H1 (cell line): ENCODE measurements around the gene ABCB11. TPM values are rescaled to one million over a fixed set of nuclear protein-coding genes. Genes with fewer than 3 reads are reported as not detected.

Experiments used
- CTCF ChIA-PET: fragments of 300-600 bp; sonication (Branson Sonifier 250); formaldehyde crosslinking; loops from one replicate; lab custom pipeline; 2021; ENCODE audit not compliant: partially characterized antibody; lab: Charles Lee
- POLR2A ChIA-PET: fragments of 300-600 bp; sonication (Branson Sonifier 250); formaldehyde crosslinking; loops from one replicate; lab custom pipeline; 2021; ENCODE audit warnings: inconsistent platforms; ENCODE audit not compliant: partially characterized antibody; lab: Charles Lee
- DNase-seq, 2 experiments: peaks; one replicate each; pipeline versions ENCODE4 v3.0.0 to v3.0.0-alpha.2; 2010 to 2022; ENCODE audit warnings: low spot score in 2 of 2, low read depth in 1 of 2, mixed read lengths in 1 of 2
- FAIRE-seq: peaks from 2 replicates; lab custom pipeline; 2011; peaks lifted over from hg19 to GRCh38; lab: Jason Lieb, UNC
- H2AFZ ChIP-seq: 2 replicates; pipeline ENCODE4 v1.8.1; 2012; ENCODE audit warnings: low read length, inconsistent platforms
- H2AK5ac ChIP-seq: 2 replicates; pipeline ENCODE4 v1.6.1; 2013; ENCODE audit warnings: low read depth, low read length
- H2BK120ac ChIP-seq: replicated peaks from 2 replicates; pipeline ENCODE3; 2013; ENCODE audit warnings: low read depth, low read length, inconsistent platforms
- H2BK12ac ChIP-seq: 2 replicates; pipeline ENCODE4 v1.6.1; 2013; ENCODE audit warnings: low read depth, low read length
- H2BK15ac ChIP-seq: 2 replicates; pipeline ENCODE4 v1.6.1; 2013; ENCODE audit warnings: low read length
- H2BK20ac ChIP-seq: 2 replicates; pipeline ENCODE4 v1.6.1; 2013; ENCODE audit warnings: low read length
- H2BK5ac ChIP-seq: 2 replicates; pipeline ENCODE4 v1.6.1; 2013; ENCODE audit warnings: low read depth, low read length
- H3K14ac ChIP-seq: 2 replicates; pipeline ENCODE4 v1.6.1; 2013; ENCODE audit warnings: inconsistent platforms; ENCODE audit not compliant: insufficient read length
- H3K18ac ChIP-seq: 2 replicates; pipeline ENCODE4 v1.6.1; 2013; ENCODE audit warnings: low read length; ENCODE audit errors: extremely low read depth
- H3K23ac ChIP-seq: 2 replicates; pipeline ENCODE4 v1.6.1; 2013; ENCODE audit warnings: inconsistent platforms; ENCODE audit not compliant: insufficient read length
- H3K23me2 ChIP-seq: 2 replicates; pipeline ENCODE4 v1.6.1; 2013; ENCODE audit warnings: low read depth, low read length
- H3K27ac ChIP-seq: 2 replicates; pipeline ENCODE4 v1.6.1; 2011; ENCODE audit warnings: low read depth, low read length, inconsistent platforms
- H3K27me3 ChIP-seq, 4 experiments: replicated peaks in 1 of 4; 1 replicate in 1 of 4; 2 replicates in 3 of 4; pipeline versions ENCODE4 v1.6.1 to v1.8.1; 2011 to 2013; ENCODE audit warnings: low read length in 3 of 4, mild to moderate bottlenecking in 3 of 4, inconsistent platforms in 2 of 4, mixed read lengths in 2 of 4, moderate library complexity in 1 of 4; ENCODE audit not compliant: control insufficient read depth in 3 of 4, insufficient read depth in 3 of 4; ENCODE audit errors: extremely low read depth in 1 of 4
- H3K36me3 ChIP-seq, 4 experiments: 2 replicates each; pipeline versions ENCODE4 v1.6.1 to v1.8.1; 2011 to 2013; ENCODE audit warnings: mild to moderate bottlenecking in 4 of 4, low read length in 3 of 4, moderate library complexity in 2 of 4, control low read depth in 1 of 4, inconsistent platforms in 1 of 4; ENCODE audit not compliant: insufficient read depth in 4 of 4, control insufficient read depth in 2 of 4
- H3K4ac ChIP-seq: replicated peaks from 2 replicates; pipeline ENCODE3; 2013; ENCODE audit warnings: low read length, low read depth, mixed read lengths, inconsistent platforms; ENCODE audit not compliant: insufficient read length
- H3K4me1 ChIP-seq, 4 experiments: replicated peaks in 1 of 4; 1 replicate in 1 of 4; 2 replicates in 3 of 4; pipeline versions ENCODE4 v1.6.1 to v1.8.1; 2011 to 2013; ENCODE audit warnings: low read length in 3 of 4, inconsistent platforms in 2 of 4, mixed read lengths in 1 of 4; ENCODE audit not compliant: insufficient read depth in 4 of 4, control insufficient read depth in 3 of 4
- H3K4me2 ChIP-seq, 2 experiments: 2 replicates each; pipeline versions ENCODE4 v1.6.1 to v1.8.1; 2011 to 2013; ENCODE audit warnings: low read depth in 2 of 2, low read length in 2 of 2, control low read depth in 1 of 2, inconsistent platforms in 1 of 2, mild to moderate bottlenecking in 1 of 2; ENCODE audit not compliant: insufficient read depth in 1 of 2
- H3K4me3 ChIP-seq, 4 experiments: fragments of 200-600, 300-600 bp in 1 of 4; sonication (generic), shearing (Covaris generic), sonication (Bioruptor Twin) in 1 of 4; 2 replicates each; pipeline versions ENCODE4 v1.5.1 to v1.8.1; 2011 to 2016; ENCODE audit warnings: low read length in 4 of 4, low read depth in 3 of 4, control low read depth in 2 of 4, inconsistent platforms in 2 of 4, mild to moderate bottlenecking in 2 of 4, mixed read lengths in 1 of 4, moderate library complexity in 1 of 4; ENCODE audit not compliant: insufficient read depth in 2 of 4; ENCODE audit errors: extremely low read depth in 1 of 4
- H3K56ac ChIP-seq: replicated peaks from 2 replicates; pipeline ENCODE3; 2013; ENCODE audit warnings: low read depth, mild to moderate bottlenecking, mixed read lengths, low read length, inconsistent platforms; ENCODE audit not compliant: insufficient read length
- H3K79me1 ChIP-seq: 2 replicates; pipeline ENCODE4 v1.6.1; 2013; ENCODE audit warnings: low read depth, low read length, control low read depth
- H3K79me2 ChIP-seq, 2 experiments: 2 replicates each; pipeline versions ENCODE4 v1.6.1 to v1.8.1; 2012 to 2013; ENCODE audit warnings: low read length in 2 of 2, mild to moderate bottlenecking in 2 of 2, inconsistent platforms in 1 of 2; ENCODE audit not compliant: insufficient read depth in 2 of 2, control insufficient read depth in 1 of 2
- H3K9ac ChIP-seq, 4 experiments: replicated peaks in 1 of 4; 1 replicate in 1 of 4; 2 replicates in 3 of 4; pipeline versions ENCODE4 v1.6.1 to v1.8.1; 2011 to 2013; ENCODE audit warnings: low read depth in 3 of 4, low read length in 3 of 4, control low read depth in 2 of 4, mild to moderate bottlenecking in 2 of 4, moderate library complexity in 2 of 4, inconsistent platforms in 1 of 4; ENCODE audit errors: extremely low read depth in 1 of 4
- H3K9me3 ChIP-seq, 2 experiments: 2 replicates each; pipeline versions ENCODE4 v1.6.1 to v1.8.1; 2012 to 2013; ENCODE audit warnings: mild to moderate bottlenecking in 2 of 2, moderate library complexity in 2 of 2, control low read depth in 1 of 2, inconsistent platforms in 1 of 2, low read depth in 1 of 2, low read length in 1 of 2, mixed read lengths in 1 of 2; ENCODE audit not compliant: insufficient read depth in 2 of 2
- H4K20me1 ChIP-seq, 2 experiments: replicated peaks in 1 of 2; 2 replicates each; pipeline versions ENCODE3 to v1.8.1; 2011 to 2013; ENCODE audit warnings: inconsistent platforms in 2 of 2, low read length in 2 of 2, mild to moderate bottlenecking in 1 of 2; ENCODE audit not compliant: insufficient read depth in 2 of 2, control insufficient read depth in 1 of 2
- H4K5ac ChIP-seq: 2 replicates; pipeline ENCODE4 v1.6.1; 2013; ENCODE audit warnings: low read length, low read depth, mixed read lengths, inconsistent platforms; ENCODE audit not compliant: insufficient read length
- H4K8ac ChIP-seq: 2 replicates; pipeline ENCODE4 v1.8.0; 2013; ENCODE audit warnings: mild to moderate bottlenecking, moderate library complexity, low read length, inconsistent platforms; ENCODE audit not compliant: insufficient read depth; ENCODE audit errors: extremely low read depth
- H4K91ac ChIP-seq: replicated peaks from 2 replicates; pipeline ENCODE3; 2013; ENCODE audit warnings: low read length, mixed read lengths, inconsistent platforms; ENCODE audit not compliant: insufficient read length
- CHD1 ChIP-seq: IDR thresholded peaks from 2 replicates; pipeline ENCODE4 v1.6.1; 2012; ENCODE audit warnings: low read depth, low read length, improper control_type of control experiment
- FOSL1 ChIP-seq: IDR thresholded peaks from 2 replicates; pipeline ENCODE4 v1.6.1; 2011; ENCODE audit warnings: mild to moderate bottlenecking, low read depth, low read length, moderate library complexity; ENCODE audit not compliant: insufficient read depth
- NANOG ChIP-seq: IDR thresholded peaks from 2 replicates; pipeline ENCODE4 v1.6.1; 2011; ENCODE audit warnings: low read length, low read depth, mild to moderate bottlenecking, inconsistent platforms; ENCODE audit not compliant: insufficient read depth, poor library complexity, severe bottlenecking
- POLR2A ChIP-seq, 2 experiments: IDR thresholded peaks; 1 replicate in 1 of 2; 2 replicates in 1 of 2; pipeline ENCODE4 v1.6.1; 2011; ENCODE audit warnings: low read depth in 2 of 2, low read length in 2 of 2, mild to moderate bottlenecking in 2 of 2; ENCODE audit errors: control extremely low read depth in 1 of 2
- SRF ChIP-seq: IDR thresholded peaks from 2 replicates; pipeline ENCODE4 v1.6.1; 2011; ENCODE audit warnings: mild to moderate bottlenecking, low read depth, low read length, moderate library complexity
- ZNF274 ChIP-seq: IDR thresholded peaks from 2 replicates; pipeline ENCODE4 v1.7.0; 2012; ENCODE audit warnings: low read length, borderline replicate concordance; ENCODE audit errors: extremely low read depth
- WGBS, 2 experiments: shearing (Covaris generic) in 1 of 2; methylation state at CpG; one replicate each; pipeline versions ENCODE4 v1.1.6 to v1.1.7; 2013 to 2015; ENCODE audit warnings: low lambda C conversion rate in 2 of 2, mixed read lengths in 2 of 2, inconsistent platforms in 1 of 2, low coverage in 1 of 2, missing lambda C conversion rate in 1 of 2; ENCODE audit not compliant: insufficient replicate concordance in 2 of 2, insufficient coverage in 1 of 2, insufficient read length in 1 of 2; ENCODE audit errors: extremely low coverage in 1 of 2, missing lambda C conversion rate in 1 of 2; 5-methylcytosine and 5-hydroxymethylcytosine counted together
- polyA plus RNA-seq, 7 experiments: library from polyadenylated mRNA; depleted of rRNA in 3 of 7; stranded (reverse) in 5 of 7; unstranded in 2 of 7; fragments of >200 nt in 5 of 7; fragments of 200-250 nt in 2 of 7; gene quantifications; 1 replicate in 5 of 7; 2 replicates in 1 of 7; 4 replicates in 1 of 7; pipeline versions ENCODE4 v1.2.1 to v1.2.3, GENCODE V29; 2011 to 2013; ENCODE audit warnings: missing spikeins in 2 of 7, mixed read lengths in 2 of 7
- total RNA-seq: library from RNA; stranded (reverse); fragmentation: NEBNext Ultra II Directional; extraction: Animal tissue kit (Norgen Biotek cat#: 25700); gene quantifications from 2 replicates; pipeline ENCODE4 v1.2.1, GENCODE V29; 2021

The ABCB11 gene
- total and polyA plus RNA-seq, 2 of the 8 experiments (the other 6 are each of a cell fraction or from before 2014, with no cell fraction given) = not detected

GRCh38 chr2:168952424-168952823, 78.7 kb downstream of the ABCB11 start:
- 91% methylated on average over 1 of the region's 1 CpG; no CpG with 5 or more reads in 1 of the 2 experiments for WGBS, 2 experiments
- ChIA-PET POLR2A (no interaction called here), CTCF (interaction anchor here (0.6 kb wide), 1 partner anchor 250 kb away, joined by 3 read pairs; no protein-coding TSS in a partner anchor)

More at GRCh38 chr2:168952424-168952823, 78.7 kb downstream of the ABCB11 start:
- no peak overlapping the region for H3K4ac ChIP-seq
- H3K56ac ChIP-seq = no peak overlapping the region
- H3K9ac ChIP-seq = no peak overlapping the region
- no peak overlapping the region for H2BK5ac ChIP-seq
- no peak overlapping the region for H4K91ac ChIP-seq
- H2AFZ ChIP-seq = no peak overlapping the region
- no peak overlapping the region for H2BK120ac ChIP-seq
- H3K9me3 ChIP-seq = no peaks in the 10 kb centered on the region
- no peak overlapping the region for H2AK5ac ChIP-seq
- H3K27ac ChIP-seq = no peak overlapping the region
- no peaks in the 10 kb centered on the region for H3K4me1 ChIP-seq
- no peak for FAIRE-seq
- TF ChIP-seq FOSL1 (no peak), SRF (no peak), POLR2A (IDR thresholded peaks at IDR 0.05; ENCODE audit: control extremely low read depth in 1 of 2, low read depth in 2 of 2, low read length in 2 of 2) (no peak), CHD1 (no peak), ZNF274 (no peak), NANOG (no peak)
- H3K23me2 ChIP-seq = no peaks in the 10 kb centered on the region
- H3K23ac ChIP-seq = no peak overlapping the region
- no peak overlapping the region for H3K4me3 ChIP-seq
- H3K36me3 ChIP-seq = no peaks in the 10 kb centered on the region
- H3K79me1 ChIP-seq = no peaks in the 10 kb centered on the region
- H3K27me3 ChIP-seq = no peaks in the 10 kb centered on the region; a peak in 1 of 7 replicates
- no peaks in the 10 kb centered on the region for H4K20me1 ChIP-seq
- no peak overlapping the region for H3K18ac ChIP-seq
- H4K5ac ChIP-seq = no peak overlapping the region
- H4K8ac ChIP-seq = no peak overlapping the region
- H2BK12ac ChIP-seq = no peak overlapping the region
- no peak for DNase-seq
- H3K79me2 ChIP-seq = no peaks in the 10 kb centered on the region
- H2BK20ac ChIP-seq = no peak overlapping the region
- H2BK15ac ChIP-seq = no peak overlapping the region
- H3K14ac ChIP-seq = no peak overlapping the region
- H3K4me2 ChIP-seq = no peak overlapping the region
